ENCODE data around the gene TEX52. TPM values are rescaled to one million over a fixed set of nuclear protein-coding genes. Genes with fewer than 3 reads are reported as not detected.

TEX52 gene
- polyA plus RNA-seq, 1 donor from 2014 or later = not detected

DNA sequence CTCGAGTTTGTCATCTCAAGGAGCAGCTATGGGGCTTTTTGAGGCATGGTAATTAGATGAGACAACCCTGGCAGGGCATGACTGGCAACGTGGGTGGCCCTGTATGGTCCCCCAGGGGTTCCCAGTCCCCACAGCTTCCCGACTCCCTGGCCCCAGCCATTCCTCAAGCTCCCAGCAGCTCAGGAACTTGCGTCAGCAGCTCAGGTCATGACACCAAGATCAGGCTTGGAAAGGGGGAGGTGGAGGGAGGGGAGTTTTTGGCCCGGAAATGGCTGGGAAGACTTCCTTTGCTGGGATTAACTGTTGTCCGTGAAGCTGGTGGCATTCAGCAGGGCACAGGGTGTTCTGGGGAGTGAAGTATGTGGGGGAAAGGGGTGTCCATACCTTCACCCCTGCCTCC, 11.6 kb downstream of the TEX52 start:
- no peak overlapping the region for H3K9ac ChIP-seq (ENCODE audit: low read length)
- H3K9me3 ChIP-seq (ENCODE audit: low read length) = no peaks in the 10 kb centered on the region
- H3K27ac ChIP-seq (ENCODE audit: low read length) = no peak overlapping the region
- H3K4me2 ChIP-seq (ENCODE audit: low read length) = no peak overlapping the region
- no peaks in the 10 kb centered on the region for H3K9me2 ChIP-seq (ENCODE audit: insufficient read depth, low read length)
- H3K79me2 ChIP-seq (replicated peaks; ENCODE audit: insufficient read depth, low read length) = no peaks in the 10 kb centered on the region
- no peak for TF ChIP-seq POLR2AphosphoS5 (IDR thresholded peaks at IDR 0.05)
- TF ChIP-seq, protein P1, sequence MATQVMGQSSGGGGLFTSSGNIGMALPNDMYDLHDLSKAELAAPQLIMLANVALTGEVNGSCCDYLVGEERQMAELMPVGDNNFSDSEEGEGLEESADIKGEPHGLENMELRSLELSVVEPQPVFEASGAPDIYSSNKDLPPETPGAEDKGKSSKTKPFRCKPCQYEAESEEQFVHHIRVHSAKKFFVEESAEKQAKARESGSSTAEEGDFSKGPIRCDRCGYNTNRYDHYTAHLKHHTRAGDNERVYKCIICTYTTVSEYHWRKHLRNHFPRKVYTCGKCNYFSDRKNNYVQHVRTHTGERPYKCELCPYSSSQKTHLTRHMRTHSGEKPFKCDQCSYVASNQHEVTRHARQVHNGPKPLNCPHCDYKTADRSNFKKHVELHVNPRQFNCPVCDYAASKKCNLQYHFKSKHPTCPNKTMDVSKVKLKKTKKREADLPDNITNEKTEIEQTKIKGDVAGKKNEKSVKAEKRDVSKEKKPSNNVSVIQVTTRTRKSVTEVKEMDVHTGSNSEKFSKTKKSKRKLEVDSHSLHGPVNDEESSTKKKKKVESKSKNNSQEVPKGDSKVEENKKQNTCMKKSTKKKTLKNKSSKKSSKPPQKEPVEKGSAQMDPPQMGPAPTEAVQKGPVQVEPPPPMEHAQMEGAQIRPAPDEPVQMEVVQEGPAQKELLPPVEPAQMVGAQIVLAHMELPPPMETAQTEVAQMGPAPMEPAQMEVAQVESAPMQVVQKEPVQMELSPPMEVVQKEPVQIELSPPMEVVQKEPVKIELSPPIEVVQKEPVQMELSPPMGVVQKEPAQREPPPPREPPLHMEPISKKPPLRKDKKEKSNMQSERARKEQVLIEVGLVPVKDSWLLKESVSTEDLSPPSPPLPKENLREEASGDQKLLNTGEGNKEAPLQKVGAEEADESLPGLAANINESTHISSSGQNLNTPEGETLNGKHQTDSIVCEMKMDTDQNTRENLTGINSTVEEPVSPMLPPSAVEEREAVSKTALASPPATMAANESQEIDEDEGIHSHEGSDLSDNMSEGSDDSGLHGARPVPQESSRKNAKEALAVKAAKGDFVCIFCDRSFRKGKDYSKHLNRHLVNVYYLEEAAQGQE (IDR thresholded peaks at IDR 0.05; ENCODE audit: borderline replicate concordance) = no peak
- no peak for TF ChIP-seq EZH2 (IDR thresholded peaks at IDR 0.05; ENCODE audit: borderline replicate concordance, insufficient read depth, low read length, poor library complexity, severe bottlenecking)
- no peak for TF ChIP-seq RAD21 (conservative IDR thresholded peaks at IDR 0.05)
- TF ChIP-seq, protein P2, sequence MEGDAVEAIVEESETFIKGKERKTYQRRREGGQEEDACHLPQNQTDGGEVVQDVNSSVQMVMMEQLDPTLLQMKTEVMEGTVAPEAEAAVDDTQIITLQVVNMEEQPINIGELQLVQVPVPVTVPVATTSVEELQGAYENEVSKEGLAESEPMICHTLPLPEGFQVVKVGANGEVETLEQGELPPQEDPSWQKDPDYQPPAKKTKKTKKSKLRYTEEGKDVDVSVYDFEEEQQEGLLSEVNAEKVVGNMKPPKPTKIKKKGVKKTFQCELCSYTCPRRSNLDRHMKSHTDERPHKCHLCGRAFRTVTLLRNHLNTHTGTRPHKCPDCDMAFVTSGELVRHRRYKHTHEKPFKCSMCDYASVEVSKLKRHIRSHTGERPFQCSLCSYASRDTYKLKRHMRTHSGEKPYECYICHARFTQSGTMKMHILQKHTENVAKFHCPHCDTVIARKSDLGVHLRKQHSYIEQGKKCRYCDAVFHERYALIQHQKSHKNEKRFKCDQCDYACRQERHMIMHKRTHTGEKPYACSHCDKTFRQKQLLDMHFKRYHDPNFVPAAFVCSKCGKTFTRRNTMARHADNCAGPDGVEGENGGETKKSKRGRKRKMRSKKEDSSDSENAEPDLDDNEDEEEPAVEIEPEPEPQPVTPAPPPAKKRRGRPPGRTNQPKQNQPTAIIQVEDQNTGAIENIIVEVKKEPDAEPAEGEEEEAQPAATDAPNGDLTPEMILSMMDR (IDR thresholded peaks at IDR 0.05; ENCODE audit: poor library complexity, severe bottlenecking) = no peak
- no peak for TF ChIP-seq TAF1 (IDR thresholded peaks at IDR 0.05; ENCODE audit: low read depth)
- TF ChIP-seq SMC3 (conservative IDR thresholded peaks at IDR 0.05; ENCODE audit: poor library complexity) = no peak
- no peak for TF ChIP-seq MXI1 (conservative IDR thresholded peaks at IDR 0.05; ENCODE audit: poor library complexity, severe bottlenecking)
- TF ChIP-seq EP300 (conservative IDR thresholded peaks at IDR 0.05; ENCODE audit: poor library complexity, severe bottlenecking) = no peak
- no peaks in the 10 kb centered on the region for H3K27me3 ChIP-seq (ENCODE audit: insufficient read depth, low read depth, low read length)
- H2AFZ ChIP-seq (ENCODE audit: low read depth, low read length) = no peak overlapping the region
- H3K36me3 ChIP-seq (ENCODE audit: insufficient read depth, low read length) = no peaks in the 10 kb centered on the region
- no peaks in the 10 kb centered on the region for H3F3A ChIP-seq (ENCODE audit: insufficient read depth, low read length, poor library complexity, severe bottlenecking)
- no peaks in the 10 kb centered on the region for H4K20me1 ChIP-seq (ENCODE audit: insufficient read depth)
- no peak overlapping the region for H3K4me3 ChIP-seq (ENCODE audit: low read length)

DNA sequence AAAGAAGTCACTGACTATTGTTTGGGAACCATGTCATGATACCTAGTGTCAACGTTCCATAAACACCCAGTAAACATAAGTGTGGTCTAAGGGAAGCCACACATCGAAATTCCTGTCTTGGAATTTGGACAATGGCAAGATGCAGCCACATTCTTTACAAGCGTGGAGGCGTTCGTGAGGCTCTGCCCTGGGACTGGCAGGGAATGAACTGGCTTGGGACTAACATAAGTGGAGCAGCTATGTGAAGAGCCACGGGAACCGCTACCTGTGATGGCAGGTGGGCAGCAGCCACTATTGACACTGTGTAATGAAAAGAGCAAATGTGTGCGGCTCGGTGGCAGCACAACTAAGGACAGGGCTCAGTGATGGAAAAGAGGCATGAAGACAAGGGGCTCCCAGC, 12.1 kb downstream of the TEX52 start:
- Histone ChIP-seq H3K36me3 (ENCODE audit: insufficient read depth, low read length) (no peaks in the 10 kb centered on the region), H3F3A (ENCODE audit: insufficient read depth, low read length, poor library complexity, severe bottlenecking) (no peaks in the 10 kb centered on the region), H3K79me2 (replicated peaks; ENCODE audit: insufficient read depth, low read length) (no peaks in the 10 kb centered on the region), H3K27ac (ENCODE audit: low read length) (no peak overlapping the region), H3K4me2 (ENCODE audit: low read length) (no peak overlapping the region), H3K27me3 (ENCODE audit: insufficient read depth, low read depth, low read length) (no peaks in the 10 kb centered on the region), H3K9me3 (ENCODE audit: low read length) (no peaks in the 10 kb centered on the region), H3K9ac (ENCODE audit: low read length) (no peak overlapping the region), H2AFZ (ENCODE audit: low read depth, low read length) (no peak overlapping the region), H3K4me3 (ENCODE audit: low read length) (no peak overlapping the region), H4K20me1 (ENCODE audit: insufficient read depth) (no peaks in the 10 kb centered on the region), H3K9me2 (ENCODE audit: insufficient read depth, low read length) (no peaks in the 10 kb centered on the region)
- TF ChIP-seq EP300 (conservative IDR thresholded peaks at IDR 0.05; ENCODE audit: poor library complexity, severe bottlenecking) (no peak), TAF1 (IDR thresholded peaks at IDR 0.05; ENCODE audit: low read depth) (no peak), SMC3 (conservative IDR thresholded peaks at IDR 0.05; ENCODE audit: poor library complexity) (no peak), EZH2 (IDR thresholded peaks at IDR 0.05; ENCODE audit: borderline replicate concordance, insufficient read depth, low read length, poor library complexity, severe bottlenecking) (no peak), RAD21 (conservative IDR thresholded peaks at IDR 0.05) (no peak), MXI1 (conservative IDR thresholded peaks at IDR 0.05; ENCODE audit: poor library complexity, severe bottlenecking) (no peak), POLR2AphosphoS5 (IDR thresholded peaks at IDR 0.05) (no peak)
- TF ChIP-seq, protein P2 (IDR thresholded peaks at IDR 0.05; ENCODE audit: poor library complexity, severe bottlenecking) = no peak
- TF ChIP-seq, protein P1 (IDR thresholded peaks at IDR 0.05; ENCODE audit: borderline replicate concordance) = no peak
